HG03066 (cell line): ENCODE measurements around the gene RETN.

ENCODE experiments used
- ATAC-seq: cut with Tn5 transposase; IDR thresholded peaks from one replicate; pipeline ENCODE4 v1.9.1; 2021; ENCODE audit warnings: low read depth; ENCODE audit not compliant: unreplicated experiment

RETN gene

GRCh38 chr19:7705387-7706187, 36.7 kb downstream of the RETN start:
- no peak for ATAC-seq

GRCh38 chr19:7706188-7706954, 37.5 kb downstream of the RETN start:
- no peak for ATAC-seq

GRCh38 chr19:7706955-7707456, 38.2 kb downstream of the RETN start:
- ATAC-seq: no peak

- no peak for ATAC-seq
Measured at GRCh38 chr19:7709932-7710460, 41.1 kb downstream of the RETN start.

GRCh38 chr19:7710616-7711015, 41.8 kb downstream of the RETN start:
- ATAC-seq: no peak

- no peak for ATAC-seq
Measured at GRCh38 chr19:7715671-7716070, 46.8 kb downstream of the RETN start.

GRCh38 chr19:7716762-7717161, 47.9 kb downstream of the RETN start:
- no peak for ATAC-seq

GRCh38 chr19:7718668-7719067, 49.8 kb downstream of the RETN start:
- no peak for ATAC-seq
